PC-3 (cell line): Measurements from ENCODE around the gene ZNF641. TPM values are rescaled to one million over a fixed set of nuclear protein-coding genes. Genes with fewer than 3 reads are reported as not detected.

Experiments used
- ATAC-seq: fragments of 200-7000 bp; cut with Tn5 transposase; 2 replicates; pipeline ENCODE4 v1.9.1; 2020; ENCODE audit warnings: mild to moderate bottlenecking, moderate library complexity
- BruUV-seq: library from RNA; stranded (reverse); fragments of 400-500 nt; replicated peaks from 2 replicates; lab custom pipeline; 2021; lab: Mats Ljungman, UMichigan
- CTCF ChIA-PET: fragments of 300-600 bp; sonication (Branson Sonifier 250); formaldehyde crosslinking; loops from one replicate; lab custom pipeline; 2022; ENCODE audit warnings: antibody characterized with exemption; lab: Charles Lee
- POLR2A ChIA-PET: fragments of 300-600 bp; sonication (Branson Sonifier 250); formaldehyde crosslinking; loops from one replicate; lab custom pipeline; 2022; ENCODE audit warnings: antibody characterized with exemption; ENCODE audit not compliant: unreplicated experiment; lab: Charles Lee
- DNase-seq: peaks from one replicate; pipeline ENCODE4 v3.0.0-alpha.2; 2015
- H2AFZ ChIP-seq: fragments of 300-600 bp; sonication (generic); 2 replicates; pipeline ENCODE4 v1.6.0; 2016; ENCODE audit warnings: antibody characterized with exemption, low read length
- H3F3A ChIP-seq: fragments of 300-600 bp; sonication (generic); one replicate; pipeline ENCODE4 v1.6.0; 2017; ENCODE audit warnings: antibody characterized with exemption, low read length, control low read depth, mild to moderate bottlenecking; ENCODE audit not compliant: unreplicated experiment
- H3K27ac ChIP-seq: fragments of 300-600 bp; sonication (generic); 2 replicates; pipeline ENCODE4 v1.5.1; 2016; ENCODE audit warnings: mild to moderate bottlenecking, low read length
- H3K27me3 ChIP-seq: fragments of 300-600 bp; sonication (generic); 2 replicates; pipeline ENCODE4 v1.6.1; 2016; ENCODE audit warnings: low read length, mixed read lengths
- H3K36me3 ChIP-seq: fragments of 300-600 bp; sonication (generic); 2 replicates; pipeline ENCODE4 v1.6.1; 2016; ENCODE audit warnings: low read depth, mixed run types, low read length, mixed read lengths
- H3K4me1 ChIP-seq: fragments of 300-600 bp; sonication (generic); 2 replicates; pipeline ENCODE4 v1.5.1; 2016; ENCODE audit warnings: low read length; ENCODE audit not compliant: insufficient read depth
- H3K4me2 ChIP-seq: fragments of 300-600 bp; sonication (generic); 2 replicates; pipeline ENCODE4 v1.6.0; 2016; ENCODE audit warnings: low read length
- H3K4me3 ChIP-seq: fragments of 300-600 bp; sonication (generic); 2 replicates; pipeline ENCODE4 v1.5.1; 2016; ENCODE audit warnings: mild to moderate bottlenecking, low read length, mixed read lengths
- H3K79me2 ChIP-seq: fragments of 300-600 bp; sonication (generic); 2 replicates; pipeline ENCODE4 v1.6.1; 2017; ENCODE audit warnings: low read length, mixed read lengths
- H3K9ac ChIP-seq: fragments of 300-600 bp; sonication (generic); 2 replicates; pipeline ENCODE4 v1.6.0; 2016; ENCODE audit warnings: mild to moderate bottlenecking, low read length
- H3K9me2 ChIP-seq: fragments of 300-600 bp; sonication (generic); replicated peaks from 2 replicates; pipeline ENCODE4 v1.6.1; 2016; ENCODE audit warnings: mixed run types, low read length, mixed read lengths
- H3K9me3 ChIP-seq: fragments of 300-600 bp; sonication (generic); 2 replicates; pipeline ENCODE4 v1.6.1; 2016; ENCODE audit warnings: low read length, mixed read lengths
- H4K20me1 ChIP-seq: fragments of 300-600 bp; sonication (generic); 2 replicates; pipeline ENCODE4 v1.6.1; 2016; ENCODE audit warnings: low read length, mixed read lengths
- CTCF ChIP-seq: fragments of 300-600 bp; sonication (generic); conservative IDR thresholded peaks from 2 replicates; pipeline ENCODE4 v1.5.1; 2017; ENCODE audit warnings: antibody characterized with exemption, low read depth, mild to moderate bottlenecking, low read length
- EZH2 ChIP-seq: fragments of 300-600 bp; sonication (generic); IDR thresholded peaks from one replicate; pipeline ENCODE4 v1.6.1; 2017; ENCODE audit warnings: antibody characterized with exemption, mild to moderate bottlenecking, low read length; ENCODE audit not compliant: unreplicated experiment
- EZH2phosphoT487 ChIP-seq: fragments of 300-600 bp; sonication (generic); IDR thresholded peaks from 2 replicates; pipeline ENCODE4 v1.6.1; 2018; ENCODE audit warnings: mild to moderate bottlenecking, antibody characterized with exemption, low read length, borderline replicate concordance
- intact Hi-C: fragments of 100-400 bp; cut with micrococcal nuclease; formaldehyde crosslinking; loops from 2 replicates; pipeline ENCODE4 v1.9.0; 2023
- total RNA-seq: library from RNA; depleted of rRNA; stranded (reverse); fragments of >200 nt; gene quantifications from 2 replicates; pipeline ENCODE4 v1.2.3, GENCODE V29; 2014

The ZNF641 gene
- total RNA-seq, 1 experiment from 2014 or later = 12.6 TPM

- H3F3A ChIP-seq = no peaks in the 10 kb centered on the region
- DNase-seq (no peak), ATAC-seq (no peak)
- H4K20me1 ChIP-seq = no peaks in the 10 kb centered on the region
- no peaks in the 10 kb centered on the region for H3K9me2 ChIP-seq
- ChIA-PET POLR2A (no interaction called here), CTCF (no interaction called here)
- no peaks in the 10 kb centered on the region for H3K27me3 ChIP-seq
- BruUV-seq = no TSS peak
- no peak overlapping the region for H3K27ac ChIP-seq
- H3K9me3 ChIP-seq = no peaks in the 10 kb centered on the region
- intact Hi-C loops = no loop called here
- TF ChIP-seq EZH2phosphoT487 (no peak), CTCF (no peak), EZH2 (no peak)
- H3K4me3 ChIP-seq = no peak overlapping the region
- H3K4me1 ChIP-seq = peaks cover 13% of the 10 kb centered on the region
- H3K79me2 ChIP-seq = no peaks in the 10 kb centered on the region
- no peaks in the 10 kb centered on the region for H3K36me3 ChIP-seq
- H3K9ac ChIP-seq = no peak overlapping the region
- H3K4me2 ChIP-seq = no peak overlapping the region
- no peak overlapping the region for H2AFZ ChIP-seq
Observed at GRCh38 chr12:48358937-48359513, 8.3 kb upstream of the ZNF641 start.

- Histone ChIP-seq H3K9me3 (no peaks in the 10 kb centered on the region), H3F3A (no peaks in the 10 kb centered on the region), H3K27me3 (no peaks in the 10 kb centered on the region), H3K36me3 (no peaks in the 10 kb centered on the region), H3K4me3 (no peak overlapping the region), H2AFZ (no peak overlapping the region; the same call in 1 of the 2 replicates), H3K27ac (peak overlapping the region; percentile 78), H3K4me1 (peaks cover 20% of the 10 kb centered on the region), H4K20me1 (no peaks in the 10 kb centered on the region), H3K9me2 (no peaks in the 10 kb centered on the region), H3K4me2 (peak overlapping the region; percentile 67), H3K9ac (no peak overlapping the region), H3K79me2 (no peaks in the 10 kb centered on the region)
- BruUV-seq = no TSS peak
- DNase-seq = peak; percentile 86
- ATAC-seq = peak; percentile 94
- ChIA-PET POLR2A (interaction anchor here (0.5 kb wide), 1 partner anchor 25 kb away, joined by 3 read pairs; no protein-coding TSS in a partner anchor), CTCF (no interaction called here)
- TF ChIP-seq CTCF = no peak
- TF ChIP-seq EZH2phosphoT487 = no peak
- TF ChIP-seq EZH2 = no peak
- intact Hi-C loops = no loop called here
Observed at GRCh38 chr12:48356041-48356768, 5.5 kb upstream of the ZNF641 start.
